Activated CD8-positive, alpha-beta memory T cell treated with anti-CD3 and anti-CD28 coated beads, Interleukin-2, amount 10 ng/mL, durations not matched to agents 7 days and 5 days (primary cell): Measurements from ENCODE around the gene TRAM2. TPM values are rescaled to one million over a fixed set of nuclear protein-coding genes. Genes with fewer than 3 reads are reported as not detected.

Experiments used
- ATAC-seq: fragments of 150-1000 bp; cut with Tn5 transposase; one replicate; pipeline ENCODE4 v1.10.0; 2021; ENCODE audit warnings: moderate library complexity
- CTCF ChIA-PET: fragments of 350-600 bp; sonication (Branson Sonifier 250); formaldehyde crosslinking; loops from one replicate; lab custom pipeline; 2021; ENCODE audit warnings: antibody characterized with exemption; lab: Charles Lee
- DNase-seq: peaks from one replicate; pipeline ENCODE4 v3.0.0-alpha.2; 2020
- H3K27ac Mint-ChIP-seq: one replicate; pipeline ENCODE4 v1.8.0; 2021; ENCODE audit warnings: mild to moderate bottlenecking, mixed read lengths
- H3K27me3 Mint-ChIP-seq: one replicate; pipeline ENCODE4 v1.8.0; 2021; ENCODE audit warnings: mixed read lengths
- H3K36me3 Mint-ChIP-seq: one replicate; pipeline ENCODE4 v1.8.0; 2021; ENCODE audit warnings: mild to moderate bottlenecking, mixed read lengths
- H3K4me1 Mint-ChIP-seq: one replicate; pipeline ENCODE4 v1.8.0; 2021; ENCODE audit warnings: mixed read lengths
- H3K4me3 Mint-ChIP-seq: one replicate; pipeline ENCODE4 v1.8.0; 2021; ENCODE audit warnings: mild to moderate bottlenecking, moderate library complexity, mixed read lengths
- H3K9me3 Mint-ChIP-seq: one replicate; pipeline ENCODE4 v1.8.0; 2022; ENCODE audit warnings: low read depth, mixed read lengths
- total RNA-seq, 2 experiments: library from RNA; stranded (reverse); gene quantifications; one replicate each; pipeline ENCODE4 v1.2.3, GENCODE V29; 2021

TRAM2 gene
- total RNA-seq, 2 experiments from 2014 or later: 1.7 to 2.8 TPM

DNA sequence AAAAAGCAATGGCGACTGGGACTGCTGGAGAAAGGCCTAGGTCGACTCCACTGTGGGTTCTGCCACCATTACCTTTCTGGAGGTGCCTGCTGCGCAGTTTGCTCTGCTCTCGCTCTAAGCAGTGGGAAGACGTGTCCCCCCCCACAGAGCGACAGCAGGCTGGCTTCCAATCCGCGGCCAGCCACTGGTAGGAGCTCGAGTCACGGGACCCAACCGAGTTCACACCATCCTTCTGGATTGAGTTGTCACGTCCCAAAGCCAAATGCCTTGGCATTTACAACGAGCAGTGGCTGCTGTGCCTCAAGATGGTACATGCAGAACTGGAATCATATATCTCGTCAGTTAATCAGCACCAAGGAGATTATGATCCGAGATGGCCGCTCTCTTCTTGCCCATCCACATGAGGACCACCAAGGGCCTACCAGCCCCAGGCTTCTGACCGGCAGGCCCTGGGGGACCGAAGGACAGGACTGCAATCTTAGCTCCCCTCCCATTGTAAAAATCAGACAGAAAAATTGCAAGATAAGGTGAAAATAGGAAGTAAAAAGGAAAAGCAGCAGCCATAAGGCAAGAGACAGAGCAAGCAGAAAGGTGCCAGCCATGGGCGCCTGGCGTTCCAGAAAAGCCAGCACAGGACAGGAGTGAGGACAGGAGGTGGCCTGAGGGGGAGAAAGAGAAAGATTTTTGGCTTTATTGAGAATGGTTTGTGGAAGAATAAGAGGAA, 74.4 kb downstream of the TRAM2 start:
- CTCF ChIA-PET: no interaction called here
- no peaks in the 10 kb centered on the region for H3K36me3 Mint-ChIP-seq
- no peak for ATAC-seq
- H3K27ac Mint-ChIP-seq: no peak overlapping the region
- H3K4me3 Mint-ChIP-seq: no peak overlapping the region
- H3K4me1 Mint-ChIP-seq: peaks cover 5% of the 10 kb centered on the region
- no peaks in the 10 kb centered on the region for H3K27me3 Mint-ChIP-seq
- DNase-seq: no peak
- H3K9me3 Mint-ChIP-seq: no peaks in the 10 kb centered on the region

- Mint-ChIP-seq H3K36me3 (no peaks in the 10 kb centered on the region), H3K27ac (no peak overlapping the region)
Measured at GRCh38 chr6:52500238-52501129, 76.4 kb downstream of the TRAM2 start.

DNA sequence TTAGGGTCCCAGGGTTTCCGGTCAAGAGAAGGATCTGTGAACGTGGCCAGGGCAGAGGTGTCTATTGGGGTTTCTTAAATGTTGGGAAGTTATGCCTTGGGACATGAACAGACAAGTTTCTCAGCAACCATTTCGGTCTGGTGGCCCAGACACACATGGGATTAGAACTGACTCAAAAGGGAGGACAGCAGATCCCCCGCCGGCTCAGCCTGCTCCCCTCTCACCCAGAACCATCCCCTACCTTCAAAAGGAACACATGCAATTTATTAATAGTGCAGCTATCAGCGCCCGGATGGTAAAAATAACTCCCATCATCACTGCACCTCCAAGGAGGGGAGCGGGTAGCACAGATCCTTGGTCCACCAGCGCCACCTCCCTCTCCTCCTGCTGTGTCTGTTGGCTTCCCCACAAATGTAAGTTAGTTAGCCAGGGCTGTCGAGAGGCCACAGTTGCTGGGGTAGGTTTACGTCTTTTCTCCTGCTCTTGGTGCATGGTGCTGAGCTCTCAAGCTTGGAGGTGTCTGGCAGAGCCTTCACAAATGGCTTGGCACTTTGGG, 77.1 kb downstream of the TRAM2 start:
- Mint-ChIP-seq H3K4me1 (peaks cover 11% of the 10 kb centered on the region), H3K36me3 (peaks cover 2% of the 10 kb centered on the region), H3K9me3 (no peaks in the 10 kb centered on the region), H3K27ac (no peak overlapping the region), H3K4me3 (no peak overlapping the region), H3K27me3 (no peaks in the 10 kb centered on the region)
- no peak for ATAC-seq
- no peak for DNase-seq
- CTCF ChIA-PET: no interaction called here

More at GRCh38 chr6:52500238-52501129, 76.4 kb downstream of the TRAM2 start:
- CTCF ChIA-PET: interaction anchor here (1.1 kb wide), 1 partner anchor 34 kb away, joined by 4 read pairs; no protein-coding TSS in a partner anchor
- Mint-ChIP-seq H3K4me3 (no peak overlapping the region), H3K9me3 (no peaks in the 10 kb centered on the region), H3K4me1 (peaks cover 11% of the 10 kb centered on the region), H3K27me3 (no peaks in the 10 kb centered on the region)
- DNase-seq (no peak), ATAC-seq (no peak)

- Mint-ChIP-seq H3K27me3 (no peaks in the 10 kb centered on the region), H3K4me1 (peaks cover 10% of the 10 kb centered on the region), H3K9me3 (no peaks in the 10 kb centered on the region), H3K36me3 (peaks cover 2% of the 10 kb centered on the region), H3K27ac (no peak overlapping the region), H3K4me3 (no peak overlapping the region)
- DNase-seq (no peak), ATAC-seq (no peak)
- CTCF ChIA-PET: no interaction called here
Measured at GRCh38 chr6:52499026-52499425, 77.8 kb downstream of the TRAM2 start.

GRCh38 chr6:52498538-52499017, 78.3 kb downstream of the TRAM2 start:
- ATAC-seq (no peak), DNase-seq (no peak)
- H3K27ac Mint-ChIP-seq: no peak overlapping the region
- peaks cover 2% of the 10 kb centered on the region for H3K36me3 Mint-ChIP-seq
- H3K4me3 Mint-ChIP-seq: no peak overlapping the region
- CTCF ChIA-PET: no interaction called here
- peaks cover 12% of the 10 kb centered on the region for H3K4me1 Mint-ChIP-seq
- no peaks in the 10 kb centered on the region for H3K27me3 Mint-ChIP-seq
- no peaks in the 10 kb centered on the region for H3K9me3 Mint-ChIP-seq

DNA sequence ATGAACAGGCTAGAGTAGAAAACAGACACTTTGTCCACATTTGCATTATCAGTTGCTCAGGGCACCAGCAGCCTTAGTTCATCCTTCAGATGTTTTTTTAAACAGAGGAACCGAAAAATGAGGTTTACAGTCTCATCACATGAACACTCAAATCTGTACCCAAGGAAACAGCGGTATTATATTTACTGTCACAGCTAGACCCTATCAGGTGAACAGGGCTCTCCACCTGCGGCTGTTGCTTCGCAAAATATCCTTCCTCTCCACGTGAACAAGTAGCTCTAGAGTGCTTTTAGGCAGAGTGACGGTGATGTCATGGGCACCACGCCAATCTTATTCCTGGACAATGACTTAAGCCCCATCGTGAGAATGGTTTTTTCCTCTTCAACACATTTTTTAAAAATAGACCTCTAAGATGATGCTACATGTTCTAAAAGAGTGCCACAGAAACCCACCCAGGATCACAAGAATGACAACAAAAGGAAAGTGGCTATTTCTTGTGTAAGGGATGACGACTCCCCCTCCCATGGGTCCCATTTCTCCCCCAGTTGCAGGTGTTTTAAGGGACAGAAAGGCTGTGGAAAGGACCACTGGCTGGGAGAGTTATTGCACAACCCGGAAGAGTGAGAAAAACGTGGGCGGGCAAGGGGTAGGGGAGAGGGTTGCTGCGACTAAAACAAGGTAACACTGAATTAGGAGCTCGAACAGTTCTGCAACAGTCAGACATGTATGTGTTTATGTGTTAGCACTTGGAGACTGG, 79.0 kb downstream of the TRAM2 start:
- ATAC-seq: no peak
- Mint-ChIP-seq H3K36me3 (peaks cover 2% of the 10 kb centered on the region), H3K4me1 (peaks cover 15% of the 10 kb centered on the region), H3K27me3 (no peaks in the 10 kb centered on the region), H3K4me3 (no peak overlapping the region), H3K9me3 (no peaks in the 10 kb centered on the region), H3K27ac (no peak overlapping the region)
- CTCF ChIA-PET: no interaction called here
- DNase-seq: no peak

- H3K27ac Mint-ChIP-seq: no peak overlapping the region
- ATAC-seq: no peak
- DNase-seq: no peak
- H3K9me3 Mint-ChIP-seq: no peaks in the 10 kb centered on the region
- peaks cover 15% of the 10 kb centered on the region for H3K4me1 Mint-ChIP-seq
- H3K4me3 Mint-ChIP-seq: no peak overlapping the region
- CTCF ChIA-PET: no interaction called here
- peaks cover 2% of the 10 kb centered on the region for H3K36me3 Mint-ChIP-seq
- H3K27me3 Mint-ChIP-seq: no peaks in the 10 kb centered on the region
Measured at GRCh38 chr6:52496631-52497030, 80.2 kb downstream of the TRAM2 start.

DNA sequence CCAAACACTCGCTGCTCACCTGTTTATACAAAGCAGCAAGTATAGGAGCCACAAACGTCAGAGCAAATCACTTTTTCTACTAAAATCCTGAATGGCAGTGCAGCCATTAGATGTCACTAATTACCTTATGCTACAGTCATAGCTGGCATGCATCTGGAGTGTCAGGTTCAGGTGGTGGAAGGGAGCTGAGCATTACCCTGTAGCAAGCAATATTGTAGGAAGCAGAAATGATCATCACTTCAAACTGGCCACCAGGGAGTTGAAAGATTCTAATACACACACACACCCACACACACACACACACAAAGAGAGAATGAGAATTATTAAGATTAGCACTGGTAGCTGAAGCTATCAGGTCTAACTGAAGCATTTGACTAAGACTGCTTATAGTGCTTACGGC, 80.9 kb downstream of the TRAM2 start:
- H3K4me1 Mint-ChIP-seq: peaks cover 15% of the 10 kb centered on the region
- H3K27me3 Mint-ChIP-seq: no peaks in the 10 kb centered on the region
- H3K27ac Mint-ChIP-seq: no peak overlapping the region
- ATAC-seq (no peak), DNase-seq (no peak)
- CTCF ChIA-PET: interaction anchor here (0.8 to 0.9 kb wide), 2 partner anchors 20 to 101 kb away, joined by 3 read pairs; no protein-coding TSS in a partner anchor
- peaks cover 2% of the 10 kb centered on the region for H3K36me3 Mint-ChIP-seq
- H3K4me3 Mint-ChIP-seq: no peak overlapping the region
- H3K9me3 Mint-ChIP-seq: no peaks in the 10 kb centered on the region

DNA sequence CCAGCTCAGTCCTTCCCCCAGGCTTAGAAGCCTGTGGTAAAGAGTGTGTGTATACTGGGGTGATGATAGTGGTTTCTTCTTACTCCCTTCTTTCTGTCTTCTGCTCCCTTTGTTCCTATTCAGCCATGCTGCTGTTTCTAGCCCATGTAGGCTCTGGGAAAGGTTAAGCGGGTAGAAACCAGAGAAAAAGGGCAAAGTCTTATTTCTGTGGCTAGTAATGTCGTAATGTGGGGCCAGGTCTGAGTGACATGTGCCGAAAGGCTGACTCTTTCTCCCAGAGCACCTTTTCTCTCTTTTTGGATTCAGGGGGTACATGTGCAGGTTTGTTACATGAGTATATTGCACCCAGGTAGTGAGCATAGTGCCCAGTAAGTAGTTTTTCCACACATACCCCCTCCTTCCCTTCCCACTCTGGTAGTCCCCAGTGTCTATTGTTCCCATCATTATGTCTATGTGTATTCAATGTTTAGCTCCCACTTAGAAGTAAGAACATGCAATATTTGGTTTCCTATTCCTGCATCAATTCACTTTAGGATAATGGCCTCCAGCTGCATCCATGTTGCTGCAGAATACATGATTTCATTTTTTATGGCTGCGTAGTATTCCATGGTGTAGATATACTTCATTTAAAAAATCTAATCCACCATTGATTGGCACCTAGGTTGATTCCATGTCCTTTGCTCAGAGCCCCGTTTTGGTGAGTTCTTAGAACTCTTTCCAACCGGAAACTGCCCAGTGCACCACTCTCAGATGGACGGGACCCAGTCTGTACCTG, 82.4 kb downstream of the TRAM2 start:
- no peak overlapping the region for H3K4me3 Mint-ChIP-seq
- H3K27ac Mint-ChIP-seq: no peak overlapping the region
- no peaks in the 10 kb centered on the region for H3K27me3 Mint-ChIP-seq
- H3K4me1 Mint-ChIP-seq: peaks cover 15% of the 10 kb centered on the region
- CTCF ChIA-PET: no interaction called here
- DNase-seq (no peak), ATAC-seq (no peak)
- H3K9me3 Mint-ChIP-seq: no peaks in the 10 kb centered on the region
- peaks cover 2% of the 10 kb centered on the region for H3K36me3 Mint-ChIP-seq

DNA sequence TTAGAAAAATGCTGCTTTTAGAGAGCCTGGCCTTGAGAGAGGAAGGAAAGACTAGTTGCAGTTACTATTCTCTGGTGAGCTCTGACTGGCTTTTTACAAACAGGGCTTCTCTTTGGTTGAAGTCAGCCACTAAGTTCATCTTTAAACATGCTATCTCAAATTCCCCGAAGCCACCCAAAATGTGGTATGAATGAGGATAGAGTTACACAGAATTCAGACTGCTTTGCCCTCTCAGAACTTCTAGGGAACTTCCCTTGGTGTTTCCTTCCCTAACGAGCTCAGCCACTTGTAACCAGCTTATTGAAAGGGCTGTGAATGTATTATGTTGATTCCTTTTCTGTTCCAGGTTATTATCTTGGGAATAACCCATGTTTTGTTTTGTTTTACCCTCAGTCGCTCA, 83.2 kb downstream of the TRAM2 start:
- H3K27ac Mint-ChIP-seq: no peak overlapping the region
- no peak overlapping the region for H3K4me3 Mint-ChIP-seq
- DNase-seq (no peak), ATAC-seq (no peak)
- no peaks in the 10 kb centered on the region for H3K27me3 Mint-ChIP-seq
- no peaks in the 10 kb centered on the region for H3K9me3 Mint-ChIP-seq
- peaks cover 2% of the 10 kb centered on the region for H3K36me3 Mint-ChIP-seq
- peaks cover 15% of the 10 kb centered on the region for H3K4me1 Mint-ChIP-seq
- CTCF ChIA-PET: no interaction called here

DNA sequence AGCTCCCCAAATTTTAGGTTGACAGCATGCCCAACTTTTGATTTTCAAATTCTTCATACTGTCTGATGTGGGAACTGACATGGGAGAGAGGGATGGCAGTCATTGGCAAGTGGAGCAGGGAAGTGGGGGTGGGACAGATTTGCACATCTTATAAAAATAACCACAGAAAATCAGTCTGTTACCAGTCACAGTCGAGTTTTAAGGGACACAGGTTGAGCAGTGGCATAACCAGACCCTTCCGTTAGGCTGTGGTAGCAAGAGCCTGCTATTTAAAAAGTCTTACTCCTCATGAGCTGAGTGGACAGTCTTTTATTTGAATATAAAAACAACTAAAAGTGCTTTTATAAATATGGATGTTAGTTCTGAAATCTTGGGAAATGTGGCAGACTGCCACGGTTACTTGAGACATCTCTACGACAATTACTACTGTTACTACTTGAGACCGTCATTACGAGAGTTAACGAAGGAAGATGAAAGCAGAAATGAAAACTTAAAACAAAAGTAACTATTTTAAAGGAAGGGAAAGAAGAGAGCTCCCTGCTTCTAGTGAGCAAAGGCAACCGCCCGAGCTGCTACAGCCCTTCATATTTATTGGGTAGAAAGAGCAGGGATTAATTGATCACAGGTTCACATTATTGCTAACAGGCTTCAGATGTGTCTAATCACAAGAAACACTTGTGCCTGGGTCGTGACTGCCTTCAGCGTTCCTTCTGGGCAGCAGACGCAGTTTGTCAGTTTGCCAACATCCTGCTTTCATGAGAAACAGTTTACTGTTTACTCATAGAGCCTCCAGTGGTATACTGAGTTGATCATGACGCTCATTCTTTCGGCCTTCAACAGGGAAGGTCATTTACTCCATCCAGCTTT, 85.4 kb downstream of the TRAM2 start:
- Mint-ChIP-seq H3K27ac (no peak overlapping the region), H3K4me3 (no peak overlapping the region), H3K27me3 (no peaks in the 10 kb centered on the region), H3K36me3 (peaks cover 2% of the 10 kb centered on the region), H3K9me3 (no peaks in the 10 kb centered on the region), H3K4me1 (peaks cover 7% of the 10 kb centered on the region)
- no peak for ATAC-seq
- no peak for DNase-seq
- CTCF ChIA-PET: no interaction called here

DNA sequence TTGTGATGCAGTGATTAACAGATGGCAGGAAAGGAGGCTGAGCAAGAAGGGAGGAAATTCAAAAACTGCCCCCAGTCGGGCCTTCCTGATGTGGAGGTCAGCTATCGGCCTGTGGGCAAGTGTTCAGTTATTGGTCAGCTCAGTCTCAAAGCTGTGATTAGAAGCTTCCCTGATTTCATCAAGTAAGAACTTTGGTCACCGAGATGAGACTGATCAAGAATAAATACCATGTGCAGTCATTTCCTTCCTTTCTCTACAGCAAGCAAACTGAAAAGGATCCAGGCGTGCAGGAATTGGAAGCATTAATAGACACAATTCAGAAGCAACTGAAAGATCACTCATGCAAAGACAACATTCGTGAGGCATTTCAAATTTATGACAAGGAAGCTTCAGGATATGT, 87.0 kb downstream of the TRAM2 start:
- Mint-ChIP-seq H3K27me3 (no peaks in the 10 kb centered on the region), H3K9me3 (no peaks in the 10 kb centered on the region), H3K4me3 (no peak overlapping the region), H3K4me1 (peaks cover 7% of the 10 kb centered on the region), H3K27ac (no peak overlapping the region), H3K36me3 (no peaks in the 10 kb centered on the region)
- no peak for ATAC-seq
- no peak for DNase-seq
- CTCF ChIA-PET: no interaction called here
